Measurements from ENCODE around the gene RAMP1.

RAMP1 gene

GRCh38 chr2:237917696-237918374, 58.4 kb downstream of the RAMP1 start:
- DNase-seq (ENCODE audit: low read depth) = no peak

- no peak for DNase-seq (ENCODE audit: low read depth)
Measured at GRCh38 chr2:237919593-237919992, 60.2 kb downstream of the RAMP1 start.

- no peak for DNase-seq (ENCODE audit: low read depth)
Measured at GRCh38 chr2:237920673-237921072, 61.2 kb downstream of the RAMP1 start.

- DNase-seq (ENCODE audit: low read depth) = no peak
Measured at GRCh38 chr2:237921967-237922492, 62.6 kb downstream of the RAMP1 start.

GRCh38 chr2:237922641-237923361, 63.4 kb downstream of the RAMP1 start:
- no peak for DNase-seq (ENCODE audit: low read depth)

GRCh38 chr2:237923481-237924163, 64.2 kb downstream of the RAMP1 start:
- peak; percentile 62 for DNase-seq (ENCODE audit: low read depth)

- DNase-seq (ENCODE audit: low read depth) = no peak
Measured at GRCh38 chr2:237924164-237924534, 64.7 kb downstream of the RAMP1 start.

GRCh38 chr2:237927135-237927534, 67.7 kb downstream of the RAMP1 start:
- no peak for DNase-seq (ENCODE audit: low read depth)

- no peak for DNase-seq (ENCODE audit: low read depth)
Measured at GRCh38 chr2:237927986-237928385, 68.6 kb downstream of the RAMP1 start.

GRCh38 chr2:237929979-237930378, 70.6 kb downstream of the RAMP1 start:
- no peak for DNase-seq (ENCODE audit: low read depth)

GRCh38 chr2:237931205-237931721, 71.8 kb downstream of the RAMP1 start:
- DNase-seq (ENCODE audit: low read depth) = no peak

- DNase-seq (ENCODE audit: low read depth) = no peak
Measured at GRCh38 chr2:237932731-237933131, 73.3 kb downstream of the RAMP1 start.

- DNase-seq (ENCODE audit: low read depth) = no peak
Measured at GRCh38 chr2:237934186-237934585, 74.8 kb downstream of the RAMP1 start.

- DNase-seq (ENCODE audit: low read depth) = no peak
Measured at GRCh38 chr2:237935740-237936452, 76.5 kb downstream of the RAMP1 start.

GRCh38 chr2:237939251-237939650, 79.8 kb downstream of the RAMP1 start:
- no peak for DNase-seq (ENCODE audit: low read depth)

- no peak for DNase-seq (ENCODE audit: low read depth)
Measured at GRCh38 chr2:237940828-237941227, 81.4 kb downstream of the RAMP1 start.

GRCh38 chr2:237941239-237941638, 81.8 kb downstream of the RAMP1 start:
- DNase-seq (ENCODE audit: low read depth) = no peak

GRCh38 chr2:237942513-237942899, 83.1 kb downstream of the RAMP1 start:
- no peak for DNase-seq (ENCODE audit: low read depth)

GRCh38 chr2:237943395-237944094, 84.1 kb downstream of the RAMP1 start:
- no peak for DNase-seq (ENCODE audit: low read depth)

- no peak for DNase-seq (ENCODE audit: low read depth)
Measured at GRCh38 chr2:237944302-237944701, 84.9 kb downstream of the RAMP1 start.

- no peak for DNase-seq (ENCODE audit: low read depth)
Measured at GRCh38 chr2:237946423-237946822, 87.0 kb downstream of the RAMP1 start.
